ENCODE measurements around the gene CCDC71L.

The CCDC71L gene

DNA sequence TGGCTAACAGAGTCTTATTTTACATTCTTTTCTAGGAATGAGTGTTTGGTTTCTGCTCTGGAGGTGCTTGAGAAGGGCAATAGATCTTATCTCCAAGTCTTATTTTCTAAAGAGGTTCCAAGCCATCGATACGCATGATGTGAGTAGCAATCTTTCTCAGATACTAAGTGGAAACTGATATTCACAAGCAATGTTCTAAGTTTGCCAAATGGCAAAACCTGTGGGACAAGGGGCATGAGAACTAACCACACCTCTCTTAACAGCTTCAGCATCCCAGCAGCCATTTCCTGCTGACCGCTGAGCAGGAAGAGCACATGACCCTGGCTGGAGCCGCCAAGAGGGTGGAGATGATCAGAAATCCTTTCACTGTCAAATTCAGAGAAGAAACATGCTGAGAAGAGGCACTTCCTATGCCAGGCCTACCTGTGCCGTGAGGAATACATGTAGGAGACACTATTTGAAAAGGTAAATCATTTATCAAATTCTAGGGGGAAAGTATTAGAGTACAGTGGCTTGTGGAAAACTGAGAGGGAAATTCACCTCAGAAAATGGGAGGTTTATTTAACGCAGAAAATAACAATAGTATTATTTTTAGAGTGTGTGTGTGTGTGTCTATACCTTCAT lies 35.2 kb downstream of the CCDC71L start:
- DNase-seq (ENCODE audit: low read depth), result no peak

GRCh38 chr7:106623853-106624252 lies 37.1 kb downstream of the CCDC71L start:
- DNase-seq (ENCODE audit: low read depth), result no peak

DNA sequence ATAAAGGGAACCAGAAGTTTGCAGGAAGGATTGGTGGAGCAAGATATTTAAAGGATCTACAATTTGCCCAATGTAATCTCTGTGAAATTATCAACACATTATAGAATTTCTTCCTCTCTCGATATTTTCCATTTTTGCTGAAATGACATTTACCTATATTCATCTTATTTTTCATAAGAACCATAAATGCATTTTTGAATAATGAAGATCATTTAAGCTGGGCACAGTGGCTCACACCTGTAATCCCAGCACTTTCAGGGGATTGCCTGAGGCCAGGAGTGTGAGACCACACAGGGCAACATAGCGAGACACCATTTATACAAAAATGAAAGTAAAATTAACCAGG lies 37.7 kb downstream of the CCDC71L start:
- no peak for DNase-seq (ENCODE audit: low read depth)

- DNase-seq (ENCODE audit: low read depth), result no peak
These were observed 38.2 kb downstream of the CCDC71L start for GRCh38 chr7:106622654-106623314.

DNA sequence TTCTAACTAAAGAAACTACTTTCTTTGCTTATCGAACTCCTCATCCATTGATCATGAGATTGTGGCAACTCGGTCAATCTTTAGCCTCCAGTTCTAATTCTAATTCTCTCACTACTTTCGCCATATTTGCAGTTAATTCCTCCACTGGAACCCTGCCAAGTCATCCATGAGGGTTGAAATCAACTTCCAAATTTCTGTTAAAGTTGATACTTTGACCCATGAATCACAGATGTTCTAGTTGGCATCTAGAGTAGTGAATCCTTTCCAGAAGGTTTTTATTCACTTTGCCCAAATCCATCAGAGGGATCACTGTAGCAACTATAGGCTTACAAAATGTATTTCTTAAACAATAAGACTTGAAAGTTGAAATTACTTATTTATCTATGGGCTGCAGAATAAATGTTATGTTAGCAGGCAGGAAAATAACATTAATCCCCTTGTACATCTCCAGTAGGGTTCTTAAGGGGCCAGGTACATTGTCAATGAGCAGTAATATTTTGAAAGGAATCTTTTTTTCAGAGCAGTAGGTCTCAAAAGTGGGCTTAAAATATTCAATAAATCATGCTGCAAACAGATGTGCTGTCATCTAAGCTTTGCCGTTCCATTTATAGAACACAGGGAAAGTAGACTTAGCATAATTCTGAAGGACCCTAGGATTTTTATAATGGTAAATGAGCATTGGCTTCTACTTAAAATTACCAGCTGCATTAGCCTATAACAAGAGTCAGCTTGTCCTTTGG lies 39.4 kb downstream of the CCDC71L start:
- no peak for DNase-seq (ENCODE audit: low read depth)

DNA sequence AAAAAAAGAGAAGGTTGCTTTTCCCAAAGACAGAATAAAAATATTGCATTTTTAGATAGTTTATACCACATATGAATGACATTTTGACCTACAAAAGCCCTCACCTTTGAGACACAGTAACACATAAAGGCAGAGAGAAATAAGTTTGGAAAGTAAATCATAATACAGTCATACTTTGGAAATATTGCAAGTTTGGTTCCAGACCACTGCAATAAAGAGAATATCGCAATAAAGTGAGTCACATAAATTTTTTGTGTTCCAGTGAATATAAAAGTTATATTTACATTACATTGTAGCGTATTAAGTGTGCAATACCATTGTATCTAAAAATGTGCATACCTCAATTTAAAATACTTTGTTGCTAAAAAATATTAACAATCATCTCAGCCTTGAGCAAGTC lies 40.3 kb downstream of the CCDC71L start:
- DNase-seq (ENCODE audit: low read depth), result no peak

- no peak for DNase-seq (ENCODE audit: low read depth)
These were observed 40.9 kb downstream of the CCDC71L start for GRCh38 chr7:106620034-106620433.

DNA sequence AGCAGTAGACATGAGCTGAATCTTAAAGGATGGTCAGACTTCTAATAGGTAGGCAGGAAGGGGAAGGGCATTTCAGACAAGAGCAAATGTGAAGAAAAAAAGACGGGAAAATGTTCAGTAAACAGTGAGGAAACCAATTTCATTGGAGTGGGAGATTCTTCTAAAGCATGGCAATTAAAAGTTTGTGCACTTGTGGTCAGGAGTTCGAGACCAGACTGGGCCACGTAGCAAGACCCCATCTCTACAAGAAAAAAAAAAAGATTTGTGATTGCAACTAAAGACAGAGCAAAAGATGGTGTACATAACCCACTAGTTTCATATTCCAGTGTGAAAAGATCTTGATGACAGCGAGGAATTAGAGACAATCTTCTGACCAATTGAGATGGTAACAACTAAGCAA lies 41.7 kb downstream of the CCDC71L start:
- no peak for DNase-seq (ENCODE audit: low read depth)

GRCh38 chr7:106618480-106618879 lies 42.5 kb downstream of the CCDC71L start:
- DNase-seq (ENCODE audit: low read depth), result no peak

- DNase-seq (ENCODE audit: low read depth), result no peak
These were observed 43.1 kb downstream of the CCDC71L start for GRCh38 chr7:106617860-106618259.

- DNase-seq (ENCODE audit: low read depth), result no peak
These were observed 44.3 kb downstream of the CCDC71L start for GRCh38 chr7:106616708-106617051.

- no peak for DNase-seq (ENCODE audit: low read depth)
These were observed 44.9 kb downstream of the CCDC71L start for GRCh38 chr7:106615808-106616707.

GRCh38 chr7:106614751-106615150 lies 46.2 kb downstream of the CCDC71L start:
- no peak for DNase-seq (ENCODE audit: low read depth)

GRCh38 chr7:106613848-106614560 lies 47.0 kb downstream of the CCDC71L start:
- no peak for DNase-seq (ENCODE audit: low read depth)

- no peak for DNase-seq (ENCODE audit: low read depth)
These were observed 47.7 kb downstream of the CCDC71L start for GRCh38 chr7:106613279-106613678.

DNA sequence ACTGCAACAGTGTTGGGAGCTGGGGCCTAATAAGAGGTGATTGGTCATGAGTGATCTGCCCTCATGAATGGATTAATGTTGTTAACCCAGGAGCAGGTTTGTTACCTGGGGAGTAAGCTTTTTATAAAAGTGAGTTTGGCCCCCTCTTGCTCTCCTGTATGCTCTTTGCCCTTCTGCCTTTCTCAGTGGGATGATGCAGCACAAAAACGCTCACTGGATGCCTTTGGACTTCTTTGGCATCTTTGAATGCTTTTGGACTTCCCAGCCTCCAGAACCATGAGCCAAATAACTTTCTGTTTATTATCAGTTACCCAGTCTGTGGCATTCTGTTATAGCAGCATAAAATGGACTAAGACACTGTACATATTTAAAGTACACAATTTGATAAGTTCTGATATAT lies 48.5 kb downstream of the CCDC71L start:
- no peak for DNase-seq (ENCODE audit: low read depth)

DNA sequence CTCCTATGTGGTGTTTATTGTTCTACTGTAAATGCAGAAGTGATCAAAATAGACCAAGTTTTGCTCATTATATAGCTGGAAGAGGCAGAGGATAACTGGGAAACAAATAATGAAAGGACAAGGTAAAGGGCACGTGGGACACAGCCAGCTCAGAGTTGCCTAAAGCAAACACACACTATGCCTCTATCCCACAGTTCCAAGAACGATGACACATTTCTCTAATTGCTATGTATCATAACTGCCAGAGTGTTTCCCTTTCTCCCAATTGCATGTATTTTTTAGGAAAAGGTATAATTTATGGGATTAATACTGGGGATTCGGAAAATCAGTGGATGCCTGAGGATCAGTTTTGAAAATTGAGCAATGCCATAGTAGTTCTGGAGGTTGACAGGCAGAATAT lies 49.0 kb downstream of the CCDC71L start:
- no peak for DNase-seq (ENCODE audit: low read depth)

DNA sequence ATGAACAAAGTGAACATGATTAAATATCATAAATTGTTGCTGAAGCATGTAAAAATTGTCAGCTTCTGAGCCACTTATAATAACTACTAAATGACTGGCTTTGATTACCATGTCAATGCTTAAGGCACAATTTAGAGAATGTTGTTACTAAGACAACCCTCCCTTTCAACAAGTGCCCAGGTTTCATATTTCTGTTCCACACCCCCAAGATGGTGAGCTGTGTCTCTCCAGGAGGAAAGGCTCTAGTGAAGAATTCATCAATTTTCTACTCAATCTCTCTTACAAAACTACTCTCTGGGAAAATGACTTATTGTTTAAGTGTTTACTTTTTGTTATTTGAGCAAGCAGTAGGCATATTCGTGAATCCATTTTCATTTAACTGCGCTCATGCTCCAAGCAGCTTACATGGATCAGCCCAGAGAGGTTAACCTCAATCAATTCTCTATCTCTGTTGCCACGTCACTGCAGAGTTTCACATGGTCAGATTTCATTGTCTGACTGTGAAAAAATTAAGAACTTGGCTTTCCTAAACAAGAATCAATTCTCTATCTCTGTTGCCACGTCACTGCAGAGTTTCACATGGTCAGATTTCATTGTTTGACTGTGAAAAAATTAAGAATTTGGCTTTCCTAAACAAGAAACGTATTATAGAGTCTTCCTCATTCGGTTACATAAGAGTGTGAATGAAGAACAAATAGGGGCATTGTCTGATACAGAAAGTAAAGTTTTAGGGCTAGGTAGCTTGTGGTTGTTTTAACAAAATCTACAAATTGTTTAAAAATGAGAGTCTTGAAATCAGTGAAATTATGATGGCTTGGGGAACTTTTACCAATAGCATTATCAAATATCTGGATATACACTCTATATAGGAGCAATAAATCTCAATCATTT lies 49.7 kb downstream of the CCDC71L start:
- DNase-seq (ENCODE audit: low read depth), result no peak

DNA sequence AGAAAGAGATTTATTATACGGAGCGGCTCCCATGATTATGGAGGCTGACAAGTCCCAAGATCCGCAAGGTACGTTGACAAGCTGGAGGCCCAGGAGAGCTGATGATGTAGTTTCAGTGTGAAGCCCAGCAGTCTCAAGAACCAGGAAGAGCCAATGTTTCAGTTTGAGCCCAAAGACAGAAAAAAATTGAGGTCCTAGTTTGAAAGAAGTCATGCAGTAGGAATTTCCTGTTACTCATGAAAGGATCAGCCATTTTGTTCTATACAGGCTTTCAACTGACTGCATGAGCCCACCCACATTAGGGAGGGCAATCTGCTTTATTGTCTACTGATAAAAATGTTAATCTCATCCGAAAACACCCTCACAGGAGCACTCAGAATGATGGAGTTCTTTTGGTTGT lies 51.5 kb downstream of the CCDC71L start:
- DNase-seq (ENCODE audit: low read depth), result no peak

GRCh38 chr7:106608661-106609060 lies 52.3 kb downstream of the CCDC71L start:
- DNase-seq (ENCODE audit: low read depth), result no peak

All from stimulated activated CD8-positive, alpha-beta memory T cell treated with anti-CD3 and anti-CD28 coated beads, Interleukin-15, amount 100 ng/mL, for 1 hour (primary cell).